Fibroblast of skin of back (primary cell): ENCODE measurements around the gene ADCYAP1.

Experiments used
- DNase-seq: peaks from one replicate; pipeline ENCODE4 v3.0.0-alpha.2; 2013

Gene ADCYAP1

DNA sequence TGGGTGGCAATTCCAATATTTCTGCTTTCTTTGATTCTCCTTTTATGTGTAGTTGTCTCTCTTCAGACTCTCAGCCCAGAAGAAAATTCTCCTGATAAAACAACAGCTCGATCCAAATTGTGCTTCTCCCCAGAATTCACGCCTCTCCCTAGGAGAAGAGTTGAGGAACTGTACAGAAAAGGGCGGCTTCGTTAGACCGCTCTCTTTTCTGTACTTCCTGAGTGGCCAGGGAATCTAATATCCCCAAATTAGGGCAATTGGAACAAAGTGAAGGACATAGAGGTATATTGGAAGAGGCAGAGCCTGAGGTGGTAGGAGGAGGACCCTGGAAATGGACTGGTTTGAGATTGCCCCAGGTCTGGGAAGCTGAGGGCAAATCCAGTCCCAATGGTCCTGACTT lies 5.6 kb downstream of the ADCYAP1 start:
- no peak for DNase-seq

DNA sequence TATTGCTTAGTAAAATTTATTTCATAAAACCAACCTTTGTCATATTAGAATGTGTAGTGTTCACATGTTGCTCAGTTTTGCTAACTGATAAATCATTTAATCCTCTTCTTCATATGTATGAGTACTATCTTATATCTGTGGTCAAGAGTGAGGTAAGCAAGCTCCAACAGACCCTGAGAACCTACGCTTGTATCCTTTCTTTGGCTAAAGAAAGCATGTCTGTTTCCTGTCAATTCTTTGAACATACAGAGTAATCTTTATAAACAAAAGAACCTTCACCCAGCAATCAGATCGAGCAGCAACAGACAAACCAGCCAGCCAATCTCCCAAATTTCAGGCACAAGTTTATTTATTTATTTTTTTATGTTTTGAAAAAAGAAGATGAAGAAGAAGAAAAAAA lies 6.4 kb downstream of the ADCYAP1 start:
- DNase-seq = no peak

DNA sequence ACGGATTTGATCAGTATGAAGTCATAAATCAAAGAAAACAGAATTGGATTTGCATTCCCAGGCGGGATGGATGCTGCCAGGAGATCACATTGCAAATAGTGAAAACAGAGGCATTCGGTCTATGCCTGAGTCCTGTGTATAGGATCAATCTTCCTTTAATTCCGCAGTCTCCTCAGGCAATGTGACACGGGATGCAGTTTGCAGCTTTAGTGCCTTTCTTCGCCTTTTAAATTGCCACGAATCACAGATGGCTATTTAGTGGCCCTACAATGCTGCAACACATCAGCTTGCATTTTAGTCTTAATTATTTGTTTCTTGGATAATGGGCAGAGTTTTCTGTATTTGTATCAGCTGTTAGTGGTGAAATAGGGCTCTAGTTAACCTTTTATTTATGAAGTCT lies 6.8 kb downstream of the ADCYAP1 start:
- no peak for DNase-seq

GRCh38 chr18:916562-916961 lies 11.9 kb downstream of the ADCYAP1 start:
- DNase-seq = no peak

- no peak for DNase-seq
Measured at GRCh38 chr18:919078-919477, 14.4 kb downstream of the ADCYAP1 start.

DNA sequence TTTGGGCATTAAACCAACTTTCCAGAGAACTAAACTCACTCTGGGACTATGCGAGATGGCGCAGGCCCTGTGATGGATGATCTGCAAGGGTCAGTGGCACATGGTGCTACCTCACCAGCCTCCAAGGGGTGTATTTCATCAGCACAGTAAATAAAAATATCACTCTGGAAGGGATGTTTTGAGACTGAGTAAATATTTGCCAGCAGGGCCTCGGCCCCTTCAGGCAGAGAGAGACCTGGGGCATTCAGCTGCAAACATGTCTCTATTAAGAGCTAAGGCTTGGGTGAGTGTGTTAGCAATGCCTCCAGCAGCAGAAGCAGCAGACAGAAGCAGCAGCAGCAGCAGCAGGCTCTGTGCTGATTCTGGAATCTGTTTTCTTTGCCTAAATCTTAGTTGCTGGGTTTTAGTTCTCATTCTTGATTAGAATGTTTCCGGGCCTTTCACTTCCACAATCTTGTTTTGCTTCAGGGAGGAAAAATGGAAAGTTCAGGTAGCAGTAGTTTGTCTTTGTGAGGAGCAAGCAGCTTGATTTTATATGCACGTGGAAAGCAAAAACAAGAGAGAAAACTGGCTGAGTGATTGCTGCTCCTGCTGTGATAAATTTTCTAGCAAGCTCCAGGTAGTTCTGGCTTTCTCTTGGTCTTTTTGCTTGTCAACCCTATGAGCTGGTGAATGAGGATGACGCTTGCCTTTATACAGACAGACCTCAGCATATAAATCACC lies 18.6 kb downstream of the ADCYAP1 start:
- DNase-seq = no peak

DNA sequence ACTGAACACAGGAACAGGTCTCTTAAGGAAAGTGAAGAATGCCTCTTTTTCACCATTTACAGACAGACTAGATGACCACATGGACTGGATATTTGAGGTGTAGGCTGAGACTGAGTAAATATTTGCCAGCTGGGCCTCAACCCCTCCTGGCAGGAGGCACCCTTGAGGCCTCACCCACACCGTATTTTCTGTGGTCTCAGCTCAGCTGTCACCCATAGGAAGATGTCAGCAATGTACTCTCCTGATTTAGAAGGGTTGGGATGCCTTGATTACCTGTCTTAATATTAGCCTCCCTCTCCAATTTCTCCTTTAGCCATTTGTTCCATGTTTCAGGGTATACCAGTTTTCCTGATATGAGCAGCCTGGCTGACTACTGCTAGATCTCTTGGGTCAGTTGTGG lies 20.3 kb downstream of the ADCYAP1 start:
- DNase-seq = no peak

- no peak for DNase-seq
Measured at GRCh38 chr18:926946-927345, 22.3 kb downstream of the ADCYAP1 start.

DNA sequence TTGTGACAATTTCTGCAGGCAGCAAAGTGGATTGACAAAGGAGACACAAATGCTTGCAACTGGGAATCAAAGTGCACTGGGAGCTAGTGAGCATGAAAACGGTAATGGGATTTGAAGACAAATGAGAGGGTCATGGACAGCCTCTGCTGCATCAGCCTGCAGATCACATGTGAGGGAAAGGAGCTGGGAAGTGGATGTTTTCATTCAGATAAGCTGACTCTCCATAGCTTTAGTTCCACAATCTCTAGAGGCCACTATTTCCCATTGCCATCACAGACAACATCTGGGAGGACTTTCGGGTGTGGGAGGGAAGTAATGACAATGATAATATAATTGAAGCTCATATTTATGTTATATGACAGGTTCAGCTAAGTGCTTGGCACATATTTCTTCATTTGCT lies 28.4 kb downstream of the ADCYAP1 start:
- no peak for DNase-seq

DNA sequence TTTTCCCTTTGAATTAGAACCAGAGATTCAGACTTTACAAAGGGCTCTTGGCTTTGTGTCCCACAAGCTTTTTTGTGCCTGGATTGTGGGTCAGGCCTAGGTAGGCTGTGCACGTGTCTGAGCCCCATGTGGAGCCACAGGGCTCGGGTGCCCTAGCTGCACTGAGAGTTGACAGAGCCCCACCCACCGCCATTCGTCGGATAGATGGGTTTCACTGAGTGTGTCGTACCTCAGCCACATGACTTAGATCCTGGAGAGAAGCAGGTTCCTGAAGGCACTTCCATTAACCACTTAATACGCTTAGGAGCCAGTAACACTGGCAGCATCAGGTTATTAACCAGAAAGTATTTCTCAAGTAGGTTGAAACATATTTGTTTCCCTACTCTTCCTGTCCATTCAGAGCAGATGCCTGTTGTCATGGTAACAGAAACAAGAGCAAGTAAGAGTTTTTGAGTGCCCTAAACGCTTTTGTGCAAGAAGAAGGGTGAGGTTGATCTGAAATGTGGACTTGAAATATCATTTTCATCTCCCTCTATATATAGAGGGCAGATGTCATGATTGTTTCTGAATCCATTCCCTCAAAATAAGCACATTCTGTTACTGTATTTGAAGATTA lies 30.0 kb downstream of the ADCYAP1 start:
- no peak for DNase-seq

GRCh38 chr18:936941-937340 lies 32.3 kb downstream of the ADCYAP1 start:
- DNase-seq = no peak

DNA sequence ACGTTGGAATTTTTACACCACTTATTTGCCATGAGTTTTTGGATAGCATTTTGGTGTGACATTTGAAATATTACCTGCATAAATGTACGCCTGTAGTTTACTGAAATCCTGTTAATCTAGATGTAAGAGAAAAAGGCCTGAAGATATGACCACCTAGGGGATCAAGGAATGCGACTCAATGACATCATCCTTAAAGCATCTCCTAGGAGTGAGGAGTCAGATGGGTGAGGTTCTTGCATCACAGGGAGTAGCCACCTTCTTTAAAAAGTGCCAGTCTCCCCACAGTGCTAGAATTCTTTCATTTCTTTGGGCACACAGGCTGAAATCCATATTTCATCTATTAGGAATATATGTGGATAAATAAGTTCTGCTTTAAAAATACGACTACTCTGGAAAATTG lies 34.5 kb downstream of the ADCYAP1 start:
- peak; percentile 6 for DNase-seq

DNA sequence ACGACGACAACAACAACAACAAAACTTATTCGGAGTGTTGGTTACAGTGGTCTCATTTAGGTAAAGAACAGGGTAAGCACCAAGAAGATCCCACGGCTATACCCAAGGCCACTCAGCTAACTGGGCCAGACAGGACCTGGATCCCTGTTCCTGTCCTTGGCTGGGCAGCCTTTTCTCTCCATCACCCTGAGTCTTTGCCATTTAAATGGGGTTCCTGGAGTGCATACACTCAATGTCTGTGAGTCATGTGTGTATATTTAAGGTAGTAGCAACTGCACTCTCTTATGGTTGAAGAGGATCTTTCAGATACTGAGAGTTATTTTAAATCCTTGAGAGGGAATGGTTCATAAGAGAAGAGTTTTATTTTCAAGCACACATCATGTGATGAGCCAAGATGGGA lies 35.3 kb downstream of the ADCYAP1 start:
- no peak for DNase-seq

DNA sequence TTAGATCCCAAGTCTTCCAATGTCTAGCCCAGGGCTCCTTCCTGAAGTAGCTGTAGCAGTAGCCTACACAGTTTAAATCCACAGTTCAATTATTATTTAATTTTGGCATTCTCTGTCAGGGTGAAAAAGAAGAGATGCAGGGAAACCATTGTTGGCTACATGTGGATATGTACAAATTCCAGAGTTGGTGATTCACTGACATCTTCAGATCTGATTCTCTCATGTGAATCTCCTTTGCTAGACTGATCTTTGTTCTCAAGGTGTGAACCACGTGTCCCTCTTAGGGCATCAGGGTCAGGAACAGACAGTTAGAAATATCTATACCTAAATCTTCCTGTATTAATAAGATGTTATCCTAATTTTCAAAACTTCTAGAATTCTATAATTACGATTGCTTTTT lies 36.7 kb downstream of the ADCYAP1 start:
- no peak for DNase-seq

GRCh38 chr18:944440-944839 lies 39.8 kb downstream of the ADCYAP1 start:
- peak; percentile 69 for DNase-seq

DNA sequence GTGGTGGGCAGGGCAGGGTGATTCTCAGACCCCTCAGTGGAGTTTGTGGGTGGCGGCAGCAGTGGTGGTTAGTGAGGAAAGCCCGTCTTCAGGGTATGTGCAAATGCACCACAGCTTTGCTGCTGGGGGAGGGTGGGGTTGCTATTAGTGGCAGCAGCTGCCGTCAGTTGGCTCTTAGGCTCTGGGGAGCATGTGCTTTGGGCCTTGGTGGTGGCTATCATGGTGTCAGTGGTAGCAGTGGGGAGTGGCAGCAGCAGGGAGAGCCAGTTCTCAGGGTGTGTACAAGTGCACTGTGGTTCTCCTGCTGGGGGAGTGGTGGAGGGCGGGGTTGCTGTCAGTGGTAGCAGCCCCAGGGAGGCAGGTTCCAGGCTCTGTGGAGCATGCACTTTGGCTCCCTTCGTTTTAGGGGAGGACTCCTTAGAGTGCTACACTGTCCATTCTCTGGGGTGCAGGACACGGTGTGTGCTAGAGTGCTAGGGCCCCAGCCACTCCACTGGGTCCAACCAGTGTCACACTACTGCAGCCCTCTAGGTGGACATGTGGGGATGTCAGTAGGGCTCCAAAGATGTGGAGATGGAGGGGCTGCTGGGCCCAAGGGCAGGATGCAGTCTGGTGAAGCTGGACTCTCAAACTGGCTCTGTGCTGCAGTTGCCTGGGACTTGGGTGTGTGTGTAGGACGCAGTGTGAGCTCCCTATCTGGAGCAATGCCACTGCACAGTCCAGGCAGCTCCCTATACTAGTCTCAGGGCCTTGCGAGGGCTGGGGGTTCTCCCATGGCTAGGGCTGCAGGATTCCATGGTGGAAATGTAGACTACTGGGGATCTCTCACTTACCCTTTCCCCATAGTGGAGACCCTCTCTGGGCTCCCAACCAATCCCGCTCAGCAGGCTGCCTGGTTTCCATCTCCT lies 45.3 kb downstream of the ADCYAP1 start:
- DNase-seq = no peak

DNA sequence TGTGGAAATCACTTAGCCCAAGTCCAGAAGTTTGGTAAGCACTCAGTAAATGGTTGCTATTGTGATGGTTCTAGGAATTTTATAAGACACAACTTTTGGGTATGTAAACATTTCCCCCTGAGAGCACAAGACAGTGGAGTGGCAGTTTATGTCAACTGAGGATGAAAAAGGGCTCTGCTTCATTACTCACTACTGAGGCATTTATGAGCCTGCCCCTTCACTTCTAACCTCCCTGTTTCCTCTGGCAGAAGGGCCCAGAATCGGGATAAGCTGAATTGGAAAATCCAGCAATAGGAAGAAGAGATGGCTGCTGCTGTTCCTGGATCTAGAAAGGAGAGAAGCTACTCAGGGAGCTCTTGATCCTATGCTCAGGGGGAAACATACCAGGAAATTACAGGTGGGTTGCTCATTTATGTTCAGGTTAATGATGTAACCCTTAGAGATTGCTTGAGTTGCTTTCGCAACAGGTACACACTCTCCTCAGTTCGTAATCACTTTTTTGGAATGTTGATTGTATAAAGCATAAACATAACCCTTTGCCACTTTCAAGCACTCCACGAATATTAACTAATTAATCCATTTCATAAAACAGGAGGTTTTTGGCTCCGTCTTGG lies 46.3 kb downstream of the ADCYAP1 start:
- DNase-seq = no peak

DNA sequence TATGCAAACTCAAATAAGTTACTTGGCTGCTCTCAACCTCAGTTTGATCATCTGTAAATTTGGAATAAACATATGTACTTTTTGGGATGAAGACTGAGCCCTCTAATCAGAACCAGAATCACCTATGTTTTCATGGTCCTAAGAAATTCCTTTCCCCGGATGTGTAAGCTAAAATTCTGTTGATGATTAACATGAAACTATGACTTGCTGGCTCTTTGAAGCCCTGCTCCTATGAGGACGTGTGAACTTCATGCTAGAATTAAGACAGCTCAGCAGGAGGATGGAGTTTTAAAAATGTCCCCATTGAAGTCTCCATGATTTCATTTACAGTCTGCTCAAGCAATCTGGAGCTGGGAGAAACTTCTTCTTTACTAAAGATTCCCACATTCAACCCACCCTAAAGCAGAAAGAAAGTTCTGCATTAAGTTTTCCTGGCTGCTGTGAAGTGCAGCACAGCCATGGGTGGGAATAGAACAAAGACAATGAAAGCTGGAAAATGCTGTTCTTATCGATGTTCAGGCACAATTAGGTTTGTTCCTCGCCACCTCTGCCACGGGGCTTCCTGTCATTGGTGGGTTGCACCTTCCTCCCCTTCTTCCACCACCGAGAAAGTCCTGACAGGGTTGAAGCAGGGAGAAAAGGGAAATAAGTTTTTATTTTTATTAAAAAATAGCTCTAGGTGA lies 50.9 kb downstream of the ADCYAP1 start:
- no peak for DNase-seq

- DNase-seq = no peak
Measured at GRCh38 chr18:957829-958228, 53.2 kb downstream of the ADCYAP1 start.

GRCh38 chr18:959854-960253 lies 55.2 kb downstream of the ADCYAP1 start:
- no peak for DNase-seq
